IMR-90 (cell line): ENCODE data around the gene PLXND1. TPM values are rescaled to one million over a fixed set of nuclear protein-coding genes. Genes with fewer than 3 reads are reported as not detected.

ENCODE experiments used
- ATAC-seq: fragments of 200-7000 bp; cut with Tn5 transposase; 2 replicates; pipeline ENCODE4 v1.9.1; 2020; ENCODE audit warnings: low read depth, mild to moderate bottlenecking, moderate library complexity
- BruUV-seq: library from RNA; stranded (reverse); fragments of 400-500 nt; replicated peaks from 2 replicates; lab custom pipeline; 2021; lab: Mats Ljungman, UMichigan
- CTCF ChIA-PET: fragments of 300-600 bp; formaldehyde crosslinking; extraction: SDS; loops from one replicate; lab custom pipeline; 2021; ENCODE audit warnings: antibody characterized with exemption; lab: Yijun Ruan, JAX
- POLR2A ChIA-PET: fragments of 300-600 bp; sonication (Branson Sonifier 250); formaldehyde crosslinking; loops from one replicate; lab custom pipeline; 2022; ENCODE audit warnings: antibody characterized with exemption; ENCODE audit not compliant: unreplicated experiment; lab: Charles Lee
- DNase-seq: peaks from one replicate; pipeline ENCODE4 v3.0.0; 2013
- H2AFZ ChIP-seq: replicated peaks from 2 replicates; pipeline ENCODE3; 2013; ENCODE audit warnings: low read length, mild to moderate bottlenecking; ENCODE audit not compliant: poor library complexity
- H2AK5ac ChIP-seq: 2 replicates; pipeline ENCODE4 v1.6.1; 2013; ENCODE audit warnings: low read depth, low read length, inconsistent platforms
- H2AK9ac ChIP-seq: replicated peaks from 2 replicates; pipeline ENCODE3; 2013; ENCODE audit warnings: mild to moderate bottlenecking, low read depth, low read length, moderate library complexity; ENCODE audit not compliant: poor library complexity
- H2BK120ac ChIP-seq: 2 replicates; pipeline ENCODE4 v1.6.1; 2013; ENCODE audit warnings: low read depth, low read length, inconsistent platforms
- H2BK15ac ChIP-seq: 3 replicates; pipeline ENCODE4 v1.6.1; 2013; ENCODE audit warnings: low read depth, low read length, inconsistent platforms
- H2BK20ac ChIP-seq: 2 replicates; pipeline ENCODE4 v1.6.1; 2013; ENCODE audit warnings: low read depth, mild to moderate bottlenecking, inconsistent platforms, low read length, moderate library complexity
- H2BK5ac ChIP-seq: 2 replicates; pipeline ENCODE4 v1.6.1; 2013; ENCODE audit warnings: mild to moderate bottlenecking, low read depth, low read length, inconsistent platforms; ENCODE audit not compliant: poor library complexity, severe bottlenecking
- H3K14ac ChIP-seq: replicated peaks from 2 replicates; pipeline ENCODE4 v1.6.1; 2013; ENCODE audit warnings: low read depth, low read length, inconsistent platforms
- H3K18ac ChIP-seq: 2 replicates; pipeline ENCODE4 v1.6.1; 2013; ENCODE audit warnings: low read depth, low read length, control low read depth
- H3K23ac ChIP-seq: 2 replicates; pipeline ENCODE4 v1.6.1; 2013; ENCODE audit warnings: low read depth, low read length, inconsistent platforms
- H3K27ac ChIP-seq: 2 replicates; pipeline ENCODE4 v1.5.1; 2013; ENCODE audit warnings: mild to moderate bottlenecking, control low read depth, low read length; ENCODE audit not compliant: insufficient read depth
- H3K27me3 ChIP-seq: 2 replicates; pipeline ENCODE4 v1.6.1; 2013; ENCODE audit warnings: low read length; ENCODE audit not compliant: control insufficient read depth, insufficient read depth
- H3K36me3 ChIP-seq: 2 replicates; pipeline ENCODE4 v1.6.1; 2013; ENCODE audit warnings: low read length, mixed read lengths; ENCODE audit not compliant: control insufficient read depth, insufficient read depth
- H3K4ac ChIP-seq: 2 replicates; pipeline ENCODE4 v1.6.1; 2013; ENCODE audit warnings: low read depth, low read length, inconsistent platforms
- H3K4me1 ChIP-seq: 2 replicates; pipeline ENCODE4 v1.6.1; 2013; ENCODE audit warnings: low read length, mixed read lengths; ENCODE audit not compliant: control insufficient read depth, insufficient read depth
- H3K4me2 ChIP-seq: 2 replicates; pipeline ENCODE4 v1.6.1; 2013; ENCODE audit warnings: low read depth, mild to moderate bottlenecking, control low read depth, low read length, moderate library complexity
- H3K4me3 ChIP-seq: 2 replicates; pipeline ENCODE4 v1.5.1; 2013; ENCODE audit warnings: low read depth, mild to moderate bottlenecking, control low read depth, low read length, moderate library complexity; ENCODE audit not compliant: insufficient read depth
- H3K56ac ChIP-seq: 2 replicates; pipeline ENCODE4 v1.6.1; 2013; ENCODE audit warnings: low read length, inconsistent platforms; ENCODE audit not compliant: insufficient read depth; ENCODE audit errors: extremely low read depth
- H3K79me1 ChIP-seq, 2 experiments: 2 replicates each; pipeline ENCODE4 v1.6.1; 2013; ENCODE audit warnings: low read length in 2 of 2, inconsistent platforms in 1 of 2, low read depth in 1 of 2
- H3K9ac ChIP-seq: 2 replicates; pipeline ENCODE4 v1.6.1; 2013; ENCODE audit warnings: low read depth, low read length, control low read depth
- H3K9me1 ChIP-seq: 2 replicates; pipeline ENCODE4 v1.6.1; 2013; ENCODE audit warnings: low read length, inconsistent platforms; ENCODE audit not compliant: insufficient read depth
- H3K9me3 ChIP-seq: 2 replicates; pipeline ENCODE4 v1.6.1; 2013; ENCODE audit warnings: low read length; ENCODE audit not compliant: control insufficient read depth, insufficient read depth
- H4K20me1 ChIP-seq: 2 replicates; pipeline ENCODE4 v1.6.1; 2013; ENCODE audit warnings: low read length, inconsistent platforms; ENCODE audit not compliant: insufficient read depth
- H4K5ac ChIP-seq: 2 replicates; pipeline ENCODE4 v1.6.1; 2013; ENCODE audit warnings: mild to moderate bottlenecking, low read depth, low read length, control low read depth
- H4K8ac ChIP-seq, 2 experiments: 2 replicates each; pipeline ENCODE4 v1.6.1; 2013; ENCODE audit warnings: low read depth in 2 of 2, low read length in 2 of 2, control low read depth in 1 of 2, inconsistent platforms in 1 of 2
- H4K91ac ChIP-seq: 2 replicates; pipeline ENCODE4 v1.6.1; 2013; ENCODE audit warnings: low read depth, low read length, inconsistent platforms; ENCODE audit not compliant: insufficient read depth
- FOS ChIP-seq: fragments of 150-350 bp; IDR thresholded peaks from 2 replicates; pipeline ENCODE4 v1.6.1; 2016; ENCODE audit warnings: low read depth, low read length
- MAFK ChIP-seq: IDR thresholded peaks from 2 replicates; pipeline ENCODE4 v1.6.1; 2012; ENCODE audit warnings: low read depth, low read length, improper control_type of control experiment
- RCOR1 ChIP-seq: IDR thresholded peaks from 2 replicates; pipeline ENCODE4 v1.6.1; 2012; ENCODE audit warnings: mild to moderate bottlenecking, low read length, improper control_type of control experiment; ENCODE audit not compliant: insufficient replicate concordance
- SMC3 ChIP-seq: fragments of 150-350 bp; IDR thresholded peaks from 2 replicates; pipeline ENCODE4 v1.6.1; 2016; ENCODE audit warnings: low read depth, mild to moderate bottlenecking, antibody characterized with exemption, low read length, moderate library complexity
- USF2 ChIP-seq: fragments of 150-350 bp; IDR thresholded peaks from 2 replicates; pipeline ENCODE4 v1.6.1; 2017; ENCODE audit warnings: mild to moderate bottlenecking, antibody characterized with exemption, low read length, low read depth
- WGBS, 2 experiments: methylation state at CpG; one replicate each; pipeline versions ENCODE4 v1.1.5 to v1.1.7; 2013; ENCODE audit warnings: missing lambda C conversion rate in 2 of 2; ENCODE audit not compliant: insufficient read length in 1 of 2; ENCODE audit errors: extremely low coverage in 2 of 2; 5-methylcytosine and 5-hydroxymethylcytosine counted together
- dilution Hi-C: fragments of 300-500 bp; cut with HindIII; formaldehyde crosslinking; loops from one replicate; pipeline ENCODE4 v1.14.3; 2018; ENCODE audit warnings: low sequenced_read_pairs; ENCODE audit not compliant: unreplicated experiment
- in situ Hi-C: fragments of 300-500 bp; cut with MboI; formaldehyde crosslinking; loops from 3 replicates; pipeline ENCODE4 v1.14.3; 2019; ENCODE audit warnings: low sequenced_read_pairs, inconsistent platforms, mixed read lengths
- intact Hi-C: fragments of 100-400 bp; cut with micrococcal nuclease; formaldehyde crosslinking; loops from 2 replicates; pipeline ENCODE4 v1.10.0; 2022
- polyA plus RNA-seq, 3 experiments: library from polyadenylated mRNA; depleted of rRNA; stranded (reverse); fragments of >200 nt; gene quantifications; 2 replicates each; pipeline ENCODE4 v1.2.3, GENCODE V29; 2012; ENCODE audit warnings: low replicate concordance in 1 of 3
- total RNA-seq: library from RNA; depleted of rRNA; stranded (reverse); fragments of >200 nt; gene quantifications from 2 replicates; pipeline ENCODE4 v1.2.3, GENCODE V29; 2012

Gene PLXND1
- total and polyA plus RNA-seq, 2 of the 4 experiments (the other 2 are of a cell fraction), result 19.2 to 67.1 TPM

- WGBS, 2 experiments, result 83% methylated on average over 4 of the region's 8 CpGs; no CpG with 5 or more reads in 1 of the 2 experiments
- Histone ChIP-seq H3K27ac (peak overlapping the region; percentile 38), H3K79me1 (peaks cover 11 to 51% of the 10 kb centered on the region in 2 experiments), H4K8ac (no peak overlapping the region), H2AK9ac (peak overlapping the region; percentile 74), H4K91ac (peak overlapping the region; percentile 80), H2BK20ac (no peak overlapping the region), H4K20me1 (peaks cover 39% of the 10 kb centered on the region), H3K9ac (peak overlapping the region; percentile 20), H3K14ac (peak overlapping the region; percentile 19), H2BK5ac (peak overlapping the region; percentile 35), H2AK5ac (peak overlapping the region; percentile 82), H2BK120ac (no peak overlapping the region), H2BK15ac (no peak overlapping the region), H3K4ac (peak overlapping the region; percentile 80; the same call in 1 of the 2 replicates), H3K27me3 (no peaks in the 10 kb centered on the region), H3K56ac (no peak overlapping the region), H3K18ac (no peak overlapping the region), H3K9me1 (peaks cover 18% of the 10 kb centered on the region; the same call in 1 of the 2 replicates), H4K5ac (no peak overlapping the region), H3K4me2 (peak overlapping the region; percentile 89), H3K4me1 (peaks cover 33% of the 10 kb centered on the region), H2AFZ (no peak overlapping the region), H3K4me3 (peak overlapping the region; percentile 95), H3K9me3 (no peaks in the 10 kb centered on the region), H3K36me3 (no peaks in the 10 kb centered on the region), H3K23ac (peak overlapping the region; percentile 8; the same call in 1 of the 2 replicates)
- TF ChIP-seq SMC3 (no peak), USF2 (no peak), MAFK (no peak), FOS (no peak), RCOR1 (no peak)
- POLR2A ChIA-PET, result no interaction called here
- CTCF ChIA-PET, result interaction anchor here (2.0 kb wide), 1 partner anchor 114 kb away, joined by 8 read pairs; no protein-coding TSS in a partner anchor
- intact Hi-C loops, result loop anchor here (5.0 kb wide), 1 partner anchor 222 kb away; no protein-coding TSS in a partner anchor
- dilution Hi-C loops, result no loop called here
- in situ Hi-C loops, result loop anchor here (5.0 to 25.0 kb wide), 2 partner anchors 112 to 217 kb away; no protein-coding TSS in a partner anchor
- ATAC-seq (no peak), DNase-seq (no peak)
- BruUV-seq, result no TSS peak
Measured at GRCh38 chr3:129603991-129604749, 2.3 kb downstream of the PLXND1 start.
